ENCODE data around the gene RABGEF1.
"Not testable (repeated sequence)": the region's sequence is repeated elsewhere in the genome, so short reads cannot be mapped to it uniquely, and the experiment has no call there.

Gene RABGEF1

GRCh38 chr7:66839814-66840213, 99.3 kb downstream of the RABGEF1 start:
- Mint-ChIP-seq H3K9me3 (no peaks in the 10 kb centered on the region), H3K36me3 (no peaks in the 10 kb centered on the region), H3K27ac (no peak overlapping the region), H3K27me3 (no peaks in the 10 kb centered on the region), H3K4me3 (no peak overlapping the region), H3K4me1 (peaks cover 10% of the 10 kb centered on the region)
- ATAC-seq = no peak

GRCh38 chr7:66840316-66840715, 99.8 kb downstream of the RABGEF1 start:
- Mint-ChIP-seq H3K4me3 (no peak overlapping the region), H3K4me1 (peaks cover 10% of the 10 kb centered on the region), H3K27me3 (no peaks in the 10 kb centered on the region), H3K27ac (no peak overlapping the region), H3K9me3 (no peaks in the 10 kb centered on the region), H3K36me3 (no peaks in the 10 kb centered on the region)
- ATAC-seq = no peak

- no peaks in the 10 kb centered on the region for H3K36me3 Mint-ChIP-seq
- ATAC-seq = no peak
- H3K9me3 Mint-ChIP-seq = no peaks in the 10 kb centered on the region
- no peak overlapping the region for H3K4me3 Mint-ChIP-seq
- peaks cover 17% of the 10 kb centered on the region for H3K4me1 Mint-ChIP-seq
- H3K27me3 Mint-ChIP-seq = no peaks in the 10 kb centered on the region
- H3K27ac Mint-ChIP-seq = no peak overlapping the region
These were observed 101.4 kb downstream of the RABGEF1 start for GRCh38 chr7:66841898-66842297.

GRCh38 chr7:66843492-66843891, 103.0 kb downstream of the RABGEF1 start:
- peak overlapping the region; percentile 88 for H3K27ac Mint-ChIP-seq
- not testable (repeated sequence) for H3K36me3 Mint-ChIP-seq, H3K9me3 Mint-ChIP-seq, ATAC-seq, H3K27me3 Mint-ChIP-seq
- peaks cover 23% of the 10 kb centered on the region for H3K4me1 Mint-ChIP-seq
- H3K4me3 Mint-ChIP-seq = peak overlapping the region; percentile 89

GRCh38 chr7:66844552-66845378, 104.2 kb downstream of the RABGEF1 start:
- peak overlapping the region; percentile 88 for H3K27ac Mint-ChIP-seq
- no peaks in the 10 kb centered on the region for H3K36me3 Mint-ChIP-seq
- peaks cover 23% of the 10 kb centered on the region for H3K4me1 Mint-ChIP-seq
- no peaks in the 10 kb centered on the region for H3K27me3 Mint-ChIP-seq
- ATAC-seq = peak; percentile 98
- no peaks in the 10 kb centered on the region for H3K9me3 Mint-ChIP-seq
- H3K4me3 Mint-ChIP-seq = peak overlapping the region; percentile 89

GRCh38 chr7:66845379-66846095, 105.0 kb downstream of the RABGEF1 start:
- Mint-ChIP-seq H3K4me3 (peak overlapping the region; percentile 89), H3K9me3 (no peaks in the 10 kb centered on the region), H3K36me3 (no peaks in the 10 kb centered on the region), H3K27me3 (no peaks in the 10 kb centered on the region), H3K4me1 (peaks cover 23% of the 10 kb centered on the region), H3K27ac (peak overlapping the region; percentile 88)
- ATAC-seq = no peak

GRCh38 chr7:66846096-66846445, 105.5 kb downstream of the RABGEF1 start:
- H3K36me3 Mint-ChIP-seq, H3K27me3 Mint-ChIP-seq, ATAC-seq, H3K9me3 Mint-ChIP-seq: not testable (repeated sequence)
- H3K4me3 Mint-ChIP-seq = peak overlapping the region; percentile 89
- peaks cover 23% of the 10 kb centered on the region for H3K4me1 Mint-ChIP-seq
- H3K27ac Mint-ChIP-seq = peak overlapping the region; percentile 88

GRCh38 chr7:66847523-66847855, 107.0 kb downstream of the RABGEF1 start:
- not testable (repeated sequence) for H3K36me3 Mint-ChIP-seq, ATAC-seq, H3K27ac Mint-ChIP-seq, H3K4me3 Mint-ChIP-seq, H3K9me3 Mint-ChIP-seq, H3K27me3 Mint-ChIP-seq
- H3K4me1 Mint-ChIP-seq = peaks cover 23% of the 10 kb centered on the region

GRCh38 chr7:66847879-66848790, 107.6 kb downstream of the RABGEF1 start:
- peak overlapping the region; percentile 63 for H3K27ac Mint-ChIP-seq
- H3K9me3 Mint-ChIP-seq = no peaks in the 10 kb centered on the region
- no peaks in the 10 kb centered on the region for H3K36me3 Mint-ChIP-seq
- peaks cover 23% of the 10 kb centered on the region for H3K4me1 Mint-ChIP-seq
- H3K4me3 Mint-ChIP-seq = no peak overlapping the region
- H3K27me3 Mint-ChIP-seq = no peaks in the 10 kb centered on the region
- no peak for ATAC-seq

- Mint-ChIP-seq H3K27me3 (no peaks in the 10 kb centered on the region), H3K4me3 (no peak overlapping the region), H3K4me1 (no peaks in the 10 kb centered on the region), H3K36me3 (peaks cover 48% of the 10 kb centered on the region), H3K9me3 (no peaks in the 10 kb centered on the region), H3K27ac (no peak overlapping the region)
- no peak for ATAC-seq
These were observed 118.8 kb downstream of the RABGEF1 start for GRCh38 chr7:66859339-66859738.

GRCh38 chr7:66859794-66860645, 119.5 kb downstream of the RABGEF1 start:
- no peak overlapping the region for H3K4me3 Mint-ChIP-seq
- H3K36me3 Mint-ChIP-seq = peaks cover 54% of the 10 kb centered on the region
- ATAC-seq = no peak
- H3K4me1 Mint-ChIP-seq = no peaks in the 10 kb centered on the region
- no peak overlapping the region for H3K27ac Mint-ChIP-seq
- H3K27me3 Mint-ChIP-seq = no peaks in the 10 kb centered on the region
- H3K9me3 Mint-ChIP-seq = no peaks in the 10 kb centered on the region

GRCh38 chr7:66860767-66861166, 120.2 kb downstream of the RABGEF1 start:
- no peak overlapping the region for H3K27ac Mint-ChIP-seq
- H3K9me3 Mint-ChIP-seq = no peaks in the 10 kb centered on the region
- no peaks in the 10 kb centered on the region for H3K27me3 Mint-ChIP-seq
- H3K4me1 Mint-ChIP-seq = no peaks in the 10 kb centered on the region
- H3K36me3 Mint-ChIP-seq = peaks cover 60% of the 10 kb centered on the region
- no peak overlapping the region for H3K4me3 Mint-ChIP-seq
- ATAC-seq = no peak

Measured in stimulated activated memory B cell treated with anti-CD40 and anti-IgM and Interleukin-4, amounts not matched to agents 10 μg/mL and 1 μg/mL and 100 μg/mL, for 72 hours (primary cell).